H9 (cell line): ENCODE results near the gene PRR36. TPM values are rescaled to one million over a fixed set of nuclear protein-coding genes. Genes with fewer than 3 reads are reported as not detected.

Source experiments
- DNase-seq: peaks from one replicate; pipeline ENCODE4 v3.0.0-alpha.2; 2017
- H2AFZ ChIP-seq: one replicate; pipeline ENCODE4 v1.6.1; 2013; ENCODE audit warnings: mild to moderate bottlenecking, low read length, control low read depth, moderate library complexity
- H2AK5ac ChIP-seq: 2 replicates; pipeline ENCODE4 v1.6.1; 2013; ENCODE audit warnings: low read length, control low read depth, mixed read lengths; ENCODE audit not compliant: insufficient read length
- H2BK120ac ChIP-seq: one replicate; pipeline ENCODE4 v1.6.1; 2013; ENCODE audit warnings: low read depth, mild to moderate bottlenecking, low read length, control low read depth, inconsistent platforms; ENCODE audit not compliant: poor library complexity, severe bottlenecking
- H2BK12ac ChIP-seq: 2 replicates; pipeline ENCODE4 v1.6.1; 2013; ENCODE audit warnings: low read length, control low read depth, mixed read lengths, low read depth; ENCODE audit not compliant: insufficient read length
- H2BK15ac ChIP-seq: 2 replicates; pipeline ENCODE4 v1.6.1; 2013; ENCODE audit warnings: low read depth, low read length, control low read depth
- H2BK20ac ChIP-seq: one replicate; pipeline ENCODE4 v1.6.1; 2013; ENCODE audit warnings: low read depth, mild to moderate bottlenecking, low read length, control low read depth, inconsistent platforms; ENCODE audit not compliant: poor library complexity, severe bottlenecking
- H2BK5ac ChIP-seq: 2 replicates; pipeline ENCODE4 v1.6.1; 2013; ENCODE audit warnings: low read length, control low read depth, mixed read lengths; ENCODE audit not compliant: insufficient read length
- H3K14ac ChIP-seq: 2 replicates; pipeline ENCODE4 v1.6.1; 2013; ENCODE audit warnings: low read length, control low read depth; ENCODE audit not compliant: insufficient read depth
- H3K18ac ChIP-seq: 2 replicates; pipeline ENCODE4 v1.6.1; 2013; ENCODE audit warnings: low read depth, mild to moderate bottlenecking, mixed read lengths, low read length, control low read depth; ENCODE audit not compliant: insufficient read length
- H3K23ac ChIP-seq: 2 replicates; pipeline ENCODE4 v1.6.1; 2013; ENCODE audit warnings: low read length, control low read depth, mixed read lengths, low read depth; ENCODE audit not compliant: insufficient read length
- H3K23me2 ChIP-seq: 2 replicates; pipeline ENCODE4 v1.6.1; 2013; ENCODE audit warnings: low read depth, mild to moderate bottlenecking, mixed read lengths, low read length, control low read depth; ENCODE audit not compliant: insufficient read length, poor library complexity, severe bottlenecking
- H3K27ac ChIP-seq: 2 replicates; pipeline ENCODE4 v1.5.1; 2013; ENCODE audit warnings: low read length, control low read depth, mixed read lengths, low read depth; ENCODE audit not compliant: insufficient read length
- H3K27me3 ChIP-seq: 2 replicates; pipeline ENCODE4 v1.6.1; 2013; ENCODE audit warnings: low read length, control low read depth, inconsistent platforms; ENCODE audit not compliant: insufficient read depth
- H3K4ac ChIP-seq: 2 replicates; pipeline ENCODE4 v1.6.1; 2013; ENCODE audit warnings: low read depth, mild to moderate bottlenecking, control low read depth, inconsistent platforms, low read length, moderate library complexity
- H3K4me1 ChIP-seq: 2 replicates; pipeline ENCODE4 v1.6.1; 2013; ENCODE audit warnings: low read length, control low read depth, inconsistent platforms; ENCODE audit not compliant: insufficient read depth
- H3K4me2 ChIP-seq: 2 replicates; pipeline ENCODE4 v1.6.1; 2013; ENCODE audit warnings: low read length, control low read depth, mixed read lengths; ENCODE audit not compliant: insufficient read length, insufficient read depth
- H3K56ac ChIP-seq: 2 replicates; pipeline ENCODE4 v1.6.1; 2013; ENCODE audit warnings: low read depth, mild to moderate bottlenecking, mixed read lengths, low read length, control low read depth; ENCODE audit not compliant: insufficient read length
- H3K79me1 ChIP-seq: 2 replicates; pipeline ENCODE4 v1.6.1; 2013; ENCODE audit warnings: low read depth, mild to moderate bottlenecking, moderate library complexity, low read length, control low read depth, inconsistent platforms; ENCODE audit not compliant: insufficient read depth, poor library complexity, severe bottlenecking
- H3K79me2 ChIP-seq: 2 replicates; pipeline ENCODE4 v1.6.1; 2013; ENCODE audit warnings: low read length, control low read depth, inconsistent platforms; ENCODE audit not compliant: insufficient read depth
- H3K9ac ChIP-seq: 2 replicates; pipeline ENCODE4 v1.6.1; 2013; ENCODE audit warnings: low read length, control low read depth, mixed read lengths; ENCODE audit not compliant: insufficient read length; ENCODE audit errors: extremely low read depth
- H3K9me3 ChIP-seq: one replicate; pipeline ENCODE4 v1.6.1; 2013; ENCODE audit warnings: low read depth, low read length, inconsistent platforms; ENCODE audit not compliant: control insufficient read depth
- H3T11ph ChIP-seq: one replicate; pipeline ENCODE4 v1.6.1; 2013; ENCODE audit warnings: mild to moderate bottlenecking, low read length, control low read depth, inconsistent platforms
- H4K20me1 ChIP-seq: one replicate; pipeline ENCODE4 v1.6.1; 2013; ENCODE audit not compliant: control insufficient read depth, insufficient read length, insufficient read depth
- H4K5ac ChIP-seq: 2 replicates; pipeline ENCODE4 v1.6.1; 2013; ENCODE audit warnings: low read depth, mild to moderate bottlenecking, mixed read lengths, low read length, control low read depth; ENCODE audit not compliant: insufficient read length
- H4K8ac ChIP-seq: replicated peaks from 2 replicates; pipeline ENCODE4 v1.6.1; 2013; ENCODE audit warnings: low read length, control low read depth, mixed read lengths, low read depth; ENCODE audit not compliant: insufficient read length
- H4K91ac ChIP-seq: 2 replicates; pipeline ENCODE4 v1.6.1; 2013; ENCODE audit warnings: low read depth, mild to moderate bottlenecking, moderate library complexity, mixed read lengths, low read length, control low read depth; ENCODE audit not compliant: insufficient read length
- H3K27ac Mint-ChIP-seq, 3 experiments: 2 replicates in 2 of 3; 3 replicates in 1 of 3; pipeline ENCODE4 v1.8.0; 2020 to 2021; ENCODE audit warnings: mixed read lengths in 3 of 3, mild to moderate bottlenecking in 1 of 3, moderate library complexity in 1 of 3
- H3K27me3 Mint-ChIP-seq: 2 replicates; pipeline ENCODE4 v1.8.0; 2021; ENCODE audit warnings: low read depth, mild to moderate bottlenecking, moderate library complexity, mixed read lengths
- H3K36me3 Mint-ChIP-seq, 3 experiments: 2 replicates in 2 of 3; 3 replicates in 1 of 3; pipeline ENCODE4 v1.8.0; 2020 to 2021; ENCODE audit warnings: low read depth in 3 of 3, mixed read lengths in 3 of 3; ENCODE audit not compliant: insufficient read depth in 1 of 3
- H3K4me1 Mint-ChIP-seq, 2 experiments: 2 replicates each; pipeline ENCODE4 v1.8.0; 2020; ENCODE audit warnings: mixed read lengths in 2 of 2
- H3K4me3 Mint-ChIP-seq, 2 experiments: 2 replicates in 1 of 2; 3 replicates in 1 of 2; pipeline ENCODE4 v1.8.0; 2020 to 2021; ENCODE audit warnings: mild to moderate bottlenecking in 2 of 2, mixed read lengths in 2 of 2, moderate library complexity in 1 of 2
- H3K9me3 Mint-ChIP-seq, 2 experiments: 2 replicates in 1 of 2; 3 replicates in 1 of 2; pipeline ENCODE4 v1.8.0; 2020; ENCODE audit warnings: mild to moderate bottlenecking in 2 of 2, mixed read lengths in 2 of 2, moderate library complexity in 1 of 2
- WGBS: extraction: QIAGEN DNeasy Blood & Tissue Kit; methylation state at CpG from one replicate; pipeline ENCODE4 v1.1.7; 2013; ENCODE audit warnings: missing lambda C conversion rate, low lambda C conversion rate, mixed read lengths; ENCODE audit not compliant: insufficient read length; ENCODE audit errors: extremely low coverage; 5-methylcytosine and 5-hydroxymethylcytosine counted together
- total RNA-seq: library from RNA; stranded (reverse); gene quantifications from 2 replicates; pipeline ENCODE4 v1.2.1, GENCODE V29; 2021
- TF ChIP-seq, protein P1 (sequence below): fragments of 200-600 bp; sonication (generic); conservative IDR thresholded peaks from 3 replicates; pipeline ENCODE4 v1.8.0; 2021; ENCODE audit warnings: antibody characterized with exemption, mild to moderate bottlenecking

Gene PRR36
- total RNA-seq, 1 experiment from 2014 or later = 20.4 TPM

DNA sequence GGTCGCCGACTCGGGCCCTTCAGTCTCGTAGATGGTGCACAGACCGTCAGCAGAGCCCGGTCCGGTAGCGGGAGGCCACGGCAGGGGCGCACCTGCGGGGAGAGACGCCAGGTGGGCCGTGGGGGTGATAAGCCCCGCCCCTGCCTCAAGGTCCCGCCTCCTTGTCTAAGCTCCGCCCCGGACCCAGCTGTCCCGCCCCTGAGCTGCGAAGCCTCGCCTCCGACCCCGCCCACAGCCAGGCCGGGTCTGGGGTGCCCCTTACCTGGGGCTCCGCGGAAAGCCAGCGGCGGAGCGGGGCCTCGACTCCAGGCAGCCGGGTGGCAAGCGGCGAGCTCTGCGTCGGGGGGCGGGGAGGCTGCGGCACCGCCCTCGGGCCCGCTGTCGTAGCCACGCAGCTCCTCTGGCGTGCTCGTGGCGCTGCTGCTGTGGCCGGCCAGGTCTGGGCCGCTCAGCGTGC is 4.7 kb downstream of the PRR36 start:
- Histone ChIP-seq H3T11ph (no peak overlapping the region), H2BK12ac (no peak overlapping the region), H4K8ac (no peak overlapping the region), H3K9ac (no peak overlapping the region), H3K9me3 (no peaks in the 10 kb centered on the region), H3K79me2 (no peaks in the 10 kb centered on the region), H2AK5ac (no peak overlapping the region), H4K5ac (no peak overlapping the region), H2BK120ac (no peak overlapping the region), H3K18ac (no peak overlapping the region), H4K91ac (no peak overlapping the region), H3K79me1 (no peaks in the 10 kb centered on the region), H2BK20ac (no peak overlapping the region), H4K20me1 (peaks cover 4% of the 10 kb centered on the region), H3K4ac (no peak overlapping the region), H3K56ac (no peak overlapping the region), H3K23ac (no peak overlapping the region), H2AFZ (no peak overlapping the region), H2BK15ac (no peak overlapping the region), H3K27me3 (peaks cover 1% of the 10 kb centered on the region; the same call in 1 of the 2 replicates), H3K14ac (no peak overlapping the region), H3K4me1 (no peaks in the 10 kb centered on the region; the same call in 1 of the 2 replicates), H2BK5ac (no peak overlapping the region), H3K27ac (no peak overlapping the region), H3K23me2 (peaks cover 22% of the 10 kb centered on the region), H3K4me2 (peak overlapping the region; percentile 40)
- DNase-seq = peak; percentile 81
- no peaks in the 10 kb centered on the region for H3K9me3 Mint-ChIP-seq
- TF ChIP-seq, protein P1, sequence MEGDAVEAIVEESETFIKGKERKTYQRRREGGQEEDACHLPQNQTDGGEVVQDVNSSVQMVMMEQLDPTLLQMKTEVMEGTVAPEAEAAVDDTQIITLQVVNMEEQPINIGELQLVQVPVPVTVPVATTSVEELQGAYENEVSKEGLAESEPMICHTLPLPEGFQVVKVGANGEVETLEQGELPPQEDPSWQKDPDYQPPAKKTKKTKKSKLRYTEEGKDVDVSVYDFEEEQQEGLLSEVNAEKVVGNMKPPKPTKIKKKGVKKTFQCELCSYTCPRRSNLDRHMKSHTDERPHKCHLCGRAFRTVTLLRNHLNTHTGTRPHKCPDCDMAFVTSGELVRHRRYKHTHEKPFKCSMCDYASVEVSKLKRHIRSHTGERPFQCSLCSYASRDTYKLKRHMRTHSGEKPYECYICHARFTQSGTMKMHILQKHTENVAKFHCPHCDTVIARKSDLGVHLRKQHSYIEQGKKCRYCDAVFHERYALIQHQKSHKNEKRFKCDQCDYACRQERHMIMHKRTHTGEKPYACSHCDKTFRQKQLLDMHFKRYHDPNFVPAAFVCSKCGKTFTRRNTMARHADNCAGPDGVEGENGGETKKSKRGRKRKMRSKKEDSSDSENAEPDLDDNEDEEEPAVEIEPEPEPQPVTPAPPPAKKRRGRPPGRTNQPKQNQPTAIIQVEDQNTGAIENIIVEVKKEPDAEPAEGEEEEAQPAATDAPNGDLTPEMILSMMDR = peak; percentile 42; the same call in 2 of the 3 replicates
- H3K27me3 Mint-ChIP-seq = peaks cover 39% of the 10 kb centered on the region
- peak overlapping the region in 1 of 2 experiments; percentile 73; a peak in 2 of 5 replicates for H3K4me3 Mint-ChIP-seq
- H3K27ac Mint-ChIP-seq = no peak overlapping the region
- peaks cover 0 to 6% (median 5%) of the 10 kb centered on the region in 3 experiments; a peak in 4 of 7 replicates for H3K36me3 Mint-ChIP-seq
- peaks cover 18 to 46% of the 10 kb centered on the region in 2 experiments for H3K4me1 Mint-ChIP-seq
- no CpG with 5 or more reads among the region's 47 CpGs for WGBS
